ENCODE results near the gene MYO9A.
"Not testable (repeated sequence)": the region's sequence is repeated elsewhere in the genome, so short reads cannot be mapped to it uniquely, and the experiment has no call there.

Gene MYO9A

DNA sequence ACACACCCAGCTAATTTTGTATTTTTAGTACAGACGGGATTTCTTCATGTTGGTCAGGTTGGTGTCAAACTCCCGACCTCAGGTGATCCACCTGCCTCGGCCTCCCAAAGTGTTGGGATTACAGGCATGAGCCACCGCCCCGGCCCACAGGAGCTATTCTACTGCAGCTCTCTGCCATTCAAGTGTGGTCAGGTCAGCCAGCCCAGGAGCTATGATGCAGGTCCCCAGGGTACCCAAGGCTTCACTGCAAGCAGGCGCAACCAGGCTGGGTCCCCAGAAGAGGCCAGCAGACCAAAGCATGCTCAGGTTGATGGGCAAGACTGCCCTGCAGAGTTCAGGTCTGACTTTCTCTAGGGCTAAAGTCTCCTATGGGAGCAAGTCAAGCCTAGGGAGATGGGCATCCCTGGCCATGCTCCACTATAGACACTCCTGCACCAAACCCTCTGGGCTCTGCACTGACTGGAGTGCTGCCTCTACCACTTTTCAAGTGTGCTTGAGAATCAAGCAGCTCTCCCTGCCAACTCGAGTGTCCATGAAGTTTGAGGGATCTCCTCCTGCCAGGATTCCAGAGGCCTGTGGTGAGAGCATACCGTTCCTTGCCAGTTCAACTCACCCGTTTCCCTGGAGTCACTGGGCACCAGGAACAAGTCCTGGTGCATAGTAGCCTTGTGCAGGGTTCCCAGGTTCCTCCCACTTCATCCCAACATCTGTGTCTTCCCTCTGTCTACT, 30.9 kb downstream of the MYO9A start:
- no peak for DNase-seq

DNA sequence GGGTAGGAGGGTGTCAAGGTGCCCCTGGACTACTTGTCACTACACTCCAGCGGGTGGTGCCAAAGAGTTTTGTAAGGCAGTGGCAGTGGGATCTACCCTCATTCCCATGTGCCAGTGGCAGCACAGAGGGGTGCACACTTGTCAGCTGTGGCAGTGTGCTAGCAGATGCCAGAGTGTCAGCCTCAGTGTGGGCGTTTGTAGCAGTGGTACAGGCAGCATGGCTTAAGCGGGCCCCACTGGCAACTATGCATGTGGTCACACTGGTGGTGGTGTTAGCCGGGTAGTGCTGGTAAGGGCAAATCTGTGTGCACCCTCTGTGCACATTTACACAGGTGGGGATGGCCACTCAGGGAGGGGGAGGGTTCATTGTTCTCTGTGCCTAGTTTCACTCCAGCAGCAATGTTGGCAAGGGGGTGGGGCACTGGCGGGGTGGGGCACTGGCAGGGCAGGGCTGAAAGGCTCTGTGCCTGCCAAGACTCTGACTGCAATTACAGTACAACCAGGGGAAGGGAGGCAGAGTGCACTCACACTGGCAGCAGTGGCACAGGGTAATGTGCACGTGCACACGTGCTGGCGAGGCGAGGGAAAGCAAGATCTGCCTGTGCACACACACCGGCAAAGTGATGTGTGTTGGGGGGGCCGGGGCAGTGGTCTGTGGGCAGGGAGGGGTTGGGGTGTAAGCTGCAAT, 31.8 kb downstream of the MYO9A start:
- DNase-seq: no peak

DNA sequence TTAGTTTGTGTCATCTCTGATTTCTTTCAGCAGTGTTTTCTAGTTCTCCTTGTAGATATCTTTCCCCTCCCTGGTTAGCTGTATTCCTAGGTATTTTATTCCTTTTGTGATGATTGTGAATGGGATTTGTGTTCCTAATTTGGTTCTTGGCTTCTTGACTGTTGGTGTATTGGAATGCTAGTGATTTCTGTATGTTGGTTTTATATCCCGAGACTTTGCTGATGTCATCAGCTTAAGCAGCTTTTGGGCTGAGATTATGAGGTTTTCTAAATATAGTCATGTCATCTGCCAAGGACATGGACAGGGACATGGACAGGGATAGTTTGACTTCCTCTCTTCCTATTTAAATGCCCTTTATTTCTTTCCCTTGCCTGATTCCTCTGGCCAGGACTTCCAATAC, 35.8 kb downstream of the MYO9A start:
- peak; percentile 9 for DNase-seq

DNA sequence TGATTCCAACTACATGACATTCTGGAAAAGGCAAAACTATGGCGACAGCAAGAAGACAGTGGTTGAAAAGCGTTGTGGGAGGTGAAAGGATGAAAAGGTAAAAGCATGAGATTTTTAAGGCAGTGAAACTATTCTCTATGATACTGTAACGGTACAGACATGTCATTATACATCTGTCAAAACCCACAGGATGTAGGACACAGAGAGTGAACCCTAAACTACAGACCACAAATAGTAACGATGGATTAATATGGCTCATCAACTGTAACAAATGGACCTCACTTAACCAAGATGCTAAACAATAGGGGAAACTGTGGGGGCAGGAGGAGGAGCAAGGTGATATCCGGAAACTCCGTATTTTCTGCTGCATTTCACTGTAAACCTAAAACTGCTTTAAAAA, 39.1 kb downstream of the MYO9A start:
- DNase-seq: no peak

DNA sequence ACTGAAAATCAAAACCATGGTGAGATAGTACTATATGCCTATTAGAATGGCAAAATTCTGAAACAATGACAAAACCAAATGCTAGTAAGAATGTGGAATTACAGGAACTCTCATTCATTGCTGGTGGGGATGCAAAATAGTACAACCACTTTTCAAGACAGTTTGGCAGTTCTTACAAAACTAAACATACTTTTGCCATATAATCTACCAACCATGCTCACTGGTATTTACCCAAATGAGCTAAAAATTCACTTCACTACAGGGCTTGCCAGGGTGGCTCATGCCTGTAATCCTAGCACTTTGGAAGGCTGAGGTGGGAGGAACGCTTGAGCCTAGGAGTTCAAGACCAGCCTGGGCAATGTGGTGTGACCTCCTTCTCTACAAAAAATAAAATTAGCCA, 40.0 kb downstream of the MYO9A start:
- DNase-seq: no peak

DNA sequence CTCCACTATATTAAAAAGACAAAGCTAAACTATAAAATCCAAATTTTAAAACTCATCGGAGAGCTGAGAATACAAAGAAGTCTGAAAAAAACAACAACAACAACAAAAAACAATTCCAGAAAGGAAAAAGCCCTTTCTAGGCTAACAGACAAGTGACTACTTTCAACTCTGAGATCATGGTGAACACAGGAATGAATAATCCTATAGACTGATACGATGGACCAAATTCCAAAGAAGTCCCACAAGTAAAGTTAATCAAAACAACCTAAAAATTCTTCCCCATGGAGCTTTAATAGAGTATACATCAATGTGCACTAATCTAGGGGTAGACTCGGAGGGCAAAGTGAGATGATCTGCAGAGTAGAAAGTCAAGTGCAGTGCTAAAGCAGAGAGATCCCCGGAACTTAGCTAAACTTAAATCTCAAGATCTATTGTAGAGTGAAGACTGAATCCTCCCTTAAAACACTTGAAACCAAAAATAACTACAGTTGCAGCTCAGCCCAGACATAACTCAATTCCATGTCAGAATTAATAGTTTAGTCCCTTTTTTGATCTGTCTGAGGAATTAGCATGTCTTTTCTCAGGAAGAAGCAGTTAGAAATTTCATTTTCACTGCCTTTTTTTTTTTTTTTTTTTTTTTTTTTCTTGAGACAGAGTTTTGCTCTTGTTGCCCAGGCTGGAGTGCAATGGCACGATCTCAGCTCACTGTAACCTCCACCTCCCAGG, 43.5 kb downstream of the MYO9A start:
- DNase-seq: no peak

DNA sequence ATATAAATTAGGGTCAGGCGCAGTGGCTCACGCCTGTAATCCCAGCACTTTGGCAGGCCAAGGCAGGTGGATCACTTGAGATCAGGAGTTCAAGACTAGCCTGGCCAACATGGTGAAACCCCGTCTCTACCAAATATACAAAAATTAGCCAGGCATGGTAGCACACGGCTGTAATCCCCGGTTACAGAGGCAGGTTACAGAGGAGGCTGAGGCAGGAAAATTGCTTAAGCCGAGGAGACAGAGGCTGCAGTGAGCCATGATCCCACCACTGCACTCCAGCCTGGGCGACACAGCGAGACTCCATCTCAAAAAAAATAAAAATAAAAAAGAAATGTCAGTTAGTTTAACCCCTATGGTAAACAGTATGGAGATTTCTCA, 46.5 kb downstream of the MYO9A start:
- not testable (repeated sequence) for DNase-seq

DNA sequence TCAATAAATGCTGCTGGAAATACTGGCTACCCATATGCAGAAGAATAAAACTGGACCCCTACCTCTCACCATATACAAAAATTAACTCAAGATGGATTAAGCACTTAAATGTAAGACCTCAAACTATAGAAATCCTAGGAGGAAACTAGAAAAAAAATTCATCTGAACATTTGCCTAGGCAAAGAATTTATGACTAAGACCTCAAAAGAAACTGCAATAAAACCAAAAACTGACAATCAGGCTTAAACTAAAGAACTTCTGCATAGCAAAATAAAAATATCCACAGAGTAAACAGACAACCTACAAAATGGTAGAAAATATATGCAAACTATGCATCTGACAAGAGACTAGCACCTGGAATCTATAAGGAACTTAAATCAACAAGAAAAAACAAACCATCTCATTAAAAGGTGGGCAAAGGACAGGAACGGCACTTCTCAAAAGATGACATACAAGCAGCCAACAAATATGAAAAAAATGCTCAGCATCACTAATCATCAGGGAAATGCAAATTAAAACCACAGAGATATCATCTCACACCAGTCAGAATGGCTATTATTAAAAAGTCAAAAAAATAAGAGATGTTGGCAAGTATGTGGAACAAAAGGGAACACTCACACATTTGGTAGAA, 47.0 kb downstream of the MYO9A start:
- peak; percentile 8 for DNase-seq

DNA sequence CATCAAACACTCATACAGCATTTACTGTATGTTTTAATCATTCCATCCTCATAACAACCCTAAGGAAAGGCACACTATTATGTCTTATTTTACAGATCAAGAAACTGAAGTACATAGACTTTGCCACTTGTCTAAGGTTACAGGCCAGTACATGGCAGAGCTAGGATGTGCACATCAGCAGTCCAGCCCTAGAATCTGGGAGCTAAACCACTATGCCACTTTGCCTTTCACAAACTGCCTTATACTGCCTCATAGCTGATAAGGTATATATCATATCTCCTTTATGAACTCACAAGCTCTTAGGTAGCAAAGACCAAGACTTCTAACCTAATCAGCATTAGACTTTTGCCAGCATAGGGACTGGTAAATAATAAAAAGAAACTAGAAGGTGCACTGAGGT, 49.1 kb downstream of the MYO9A start:
- no peak for DNase-seq

DNA sequence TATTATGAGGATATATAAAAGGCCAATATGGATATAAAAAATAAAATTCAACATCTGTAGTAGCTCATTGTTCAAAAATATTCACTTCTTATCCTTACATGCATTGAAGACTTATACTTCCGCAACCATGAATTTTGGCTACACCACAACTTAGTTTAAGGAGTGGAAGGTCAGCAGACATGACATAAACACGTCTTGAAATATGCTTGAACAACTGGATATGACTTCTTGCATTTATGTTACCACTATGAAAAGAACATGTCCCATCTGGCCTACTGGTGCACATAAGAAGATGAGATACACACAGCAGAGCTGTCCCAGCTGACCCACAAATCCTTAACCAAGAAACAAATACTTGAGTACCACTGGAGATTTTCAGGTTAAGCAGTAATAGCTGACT, 52.1 kb downstream of the MYO9A start:
- no peak for DNase-seq

DNA sequence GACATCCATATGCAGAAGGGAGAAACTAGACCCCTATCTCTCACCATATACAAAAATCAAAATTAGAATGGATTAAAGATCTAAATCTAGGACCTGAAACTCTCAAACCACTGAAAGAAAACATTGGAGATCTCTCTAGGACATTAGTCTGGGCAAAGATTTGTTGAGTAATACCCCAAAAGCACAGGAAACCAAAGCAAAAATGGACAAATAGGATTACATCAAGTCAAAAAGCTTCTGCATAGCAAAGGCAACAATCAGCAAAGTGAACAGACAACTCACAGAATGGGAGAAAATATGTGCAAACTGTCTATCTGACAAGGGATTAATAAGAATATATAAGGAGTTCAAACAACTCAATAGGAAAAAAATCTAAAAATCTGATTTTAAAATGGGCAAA, 54.8 kb downstream of the MYO9A start:
- no peak for DNase-seq

DNA sequence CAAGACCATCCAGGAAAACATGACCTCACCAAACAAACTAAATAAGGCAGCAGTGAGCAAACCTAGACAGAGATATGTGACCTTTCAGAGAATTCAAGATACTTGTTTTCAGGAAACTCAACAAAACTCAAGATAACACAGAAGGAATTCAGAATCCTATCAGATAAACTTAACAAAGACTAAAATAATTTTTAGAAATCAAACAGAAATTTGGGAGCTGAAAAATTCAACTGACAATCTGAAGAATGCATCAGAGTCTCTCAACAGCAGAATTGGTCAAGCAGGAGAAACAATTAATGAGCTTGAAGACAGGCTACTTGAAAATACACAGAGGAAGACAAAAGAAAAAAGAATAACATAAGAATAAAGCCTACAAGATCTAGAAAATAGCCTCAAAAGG, 55.6 kb downstream of the MYO9A start:
- DNase-seq: no peak

DNA sequence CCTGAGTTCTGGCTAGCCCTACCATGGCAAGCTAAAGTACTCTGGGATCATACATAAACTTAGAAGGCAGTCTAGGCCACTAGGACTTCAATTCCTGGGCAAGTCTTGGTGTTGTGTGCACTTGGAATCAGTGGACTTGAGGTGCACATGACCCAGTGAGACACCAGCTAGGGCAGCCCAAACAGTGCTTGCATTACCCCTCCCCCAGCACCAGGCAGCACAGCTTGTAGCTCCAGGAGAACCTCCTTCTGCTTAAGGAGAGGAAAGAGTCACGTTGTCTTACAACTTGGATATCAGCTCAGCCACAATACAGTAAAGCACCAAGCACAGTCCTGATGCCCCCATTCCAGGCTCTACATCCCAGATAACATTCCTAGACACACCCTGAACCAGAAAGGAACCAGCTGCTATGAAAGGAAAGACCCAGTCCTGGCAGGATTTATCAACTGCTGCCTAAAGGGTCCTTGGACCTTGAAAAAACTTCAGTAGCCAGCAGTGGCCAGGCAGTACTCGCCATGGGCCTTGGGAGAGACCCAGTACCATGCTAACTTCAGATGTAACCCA, 57.2 kb downstream of the MYO9A start:
- DNase-seq: no peak

DNA sequence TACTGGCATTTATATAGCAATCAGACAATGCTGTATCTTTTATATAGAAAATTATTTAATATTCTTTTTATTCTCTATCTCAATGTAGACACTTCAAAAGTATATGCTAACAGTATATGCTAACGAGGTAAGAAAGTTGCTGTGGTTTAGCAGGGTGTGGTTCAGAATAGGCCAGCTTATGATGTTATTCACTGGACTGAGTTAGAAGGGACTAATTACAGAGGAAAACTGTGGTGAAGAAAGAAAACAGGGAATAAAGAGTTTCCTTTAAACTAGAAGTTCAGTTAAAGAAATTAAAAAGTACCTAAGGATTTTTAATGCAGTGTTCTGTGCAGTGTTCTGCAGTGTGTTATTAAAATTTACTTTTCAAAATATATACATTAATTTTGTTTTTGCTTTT, 59.4 kb downstream of the MYO9A start:
- no peak for DNase-seq

DNA sequence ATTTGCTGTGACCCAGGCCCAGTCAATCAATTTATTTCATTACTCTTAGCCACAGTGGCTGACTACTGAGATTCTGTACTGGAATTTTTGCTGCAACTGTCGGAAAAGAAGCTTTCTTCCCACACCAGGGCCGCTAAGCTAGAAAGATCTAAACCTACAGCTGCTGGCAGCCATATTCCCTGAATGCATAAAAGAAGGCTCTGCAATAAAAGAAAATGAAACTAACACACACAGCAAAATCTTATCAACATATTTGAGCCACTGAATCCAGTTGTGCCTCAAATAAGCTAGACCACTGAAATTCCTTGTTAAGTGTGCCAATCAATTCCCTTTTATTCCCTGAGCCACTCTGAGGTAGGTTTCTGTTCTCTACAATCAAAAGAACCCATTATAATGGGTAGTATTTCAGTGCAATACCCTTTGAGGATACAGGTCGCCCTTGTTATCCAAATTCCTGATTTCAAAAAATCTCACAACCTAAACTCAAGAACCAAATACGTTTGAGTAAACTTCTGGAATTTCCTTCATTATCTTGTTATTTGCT, 60.3 kb downstream of the MYO9A start:
- DNase-seq: no peak

DNA sequence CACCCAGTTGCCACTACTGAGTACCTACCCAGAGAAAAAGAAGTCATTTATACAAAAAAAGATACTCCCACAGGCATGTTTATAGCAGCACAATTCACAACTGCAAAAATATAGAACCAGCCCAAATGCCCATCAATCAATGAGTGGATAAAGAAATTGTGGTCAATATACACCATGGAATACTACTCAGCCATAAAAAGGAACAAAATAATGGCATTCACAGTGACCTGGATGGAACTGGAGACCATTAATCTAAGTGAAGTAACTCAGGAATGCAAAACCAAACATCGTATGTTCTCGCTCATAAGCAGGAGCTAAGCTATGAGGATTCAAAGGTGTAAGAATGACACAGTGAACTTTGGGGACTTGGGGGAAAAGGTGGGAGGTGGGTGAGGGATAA, 61.7 kb downstream of the MYO9A start:
- DNase-seq: not testable (repeated sequence)

DNA sequence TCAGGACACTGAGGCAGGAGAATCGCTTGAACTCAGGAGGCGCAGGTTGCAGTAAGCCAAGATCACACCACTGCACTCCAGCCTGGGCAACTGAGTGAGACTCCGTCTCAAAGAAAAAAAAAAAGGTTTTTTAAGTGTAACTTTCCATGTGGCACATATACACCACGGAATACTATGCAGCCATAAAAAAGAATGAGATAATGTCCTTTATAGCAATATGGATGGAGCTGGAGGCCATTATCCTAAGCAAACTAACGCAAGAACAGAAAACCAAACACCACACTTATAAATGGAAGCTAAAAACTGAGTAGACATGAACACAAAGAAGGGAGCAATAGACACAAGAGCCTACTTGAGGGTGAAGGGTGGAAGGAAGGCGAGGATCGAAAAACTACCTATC, 64.7 kb downstream of the MYO9A start:
- DNase-seq: not testable (repeated sequence)

DNA sequence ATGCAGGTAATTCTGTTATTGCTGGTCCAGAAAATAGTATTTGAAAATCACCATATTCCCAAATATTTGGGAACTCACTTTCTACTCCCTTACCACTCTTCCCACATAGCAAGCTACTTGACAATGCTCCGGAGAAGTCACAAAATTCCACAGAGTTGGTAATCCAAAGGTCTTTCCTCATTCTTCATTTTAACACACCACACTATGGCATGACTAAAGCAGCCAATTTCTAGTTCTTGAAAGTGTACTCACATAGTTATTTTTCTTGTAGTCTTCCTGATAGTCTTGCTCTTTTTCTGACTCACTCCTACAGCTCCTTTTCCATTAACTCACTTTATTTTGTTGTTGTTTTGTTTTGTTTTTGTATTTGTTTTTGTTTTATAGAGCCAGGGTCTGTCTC, 67.2 kb downstream of the MYO9A start:
- no peak for DNase-seq

DNA sequence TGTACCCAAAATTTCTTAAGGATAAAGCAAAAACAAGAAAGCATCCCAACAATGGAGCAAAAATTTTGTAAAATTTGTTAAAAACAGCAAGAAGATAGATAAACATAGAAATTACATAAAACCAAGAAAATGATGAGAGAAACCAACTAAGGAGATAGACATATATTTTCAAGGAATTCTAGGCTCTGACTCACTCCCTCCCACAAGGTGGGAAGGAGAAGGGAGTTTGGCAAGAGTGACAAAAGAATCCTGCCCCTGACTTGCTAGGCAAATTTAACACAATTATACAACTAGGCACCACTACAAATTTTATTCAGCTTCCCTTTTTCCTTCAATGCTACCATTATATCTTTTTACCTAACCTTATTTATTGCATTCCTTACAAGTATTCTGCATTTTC, 70.9 kb downstream of the MYO9A start:
- peak; percentile 14 for DNase-seq

DNA sequence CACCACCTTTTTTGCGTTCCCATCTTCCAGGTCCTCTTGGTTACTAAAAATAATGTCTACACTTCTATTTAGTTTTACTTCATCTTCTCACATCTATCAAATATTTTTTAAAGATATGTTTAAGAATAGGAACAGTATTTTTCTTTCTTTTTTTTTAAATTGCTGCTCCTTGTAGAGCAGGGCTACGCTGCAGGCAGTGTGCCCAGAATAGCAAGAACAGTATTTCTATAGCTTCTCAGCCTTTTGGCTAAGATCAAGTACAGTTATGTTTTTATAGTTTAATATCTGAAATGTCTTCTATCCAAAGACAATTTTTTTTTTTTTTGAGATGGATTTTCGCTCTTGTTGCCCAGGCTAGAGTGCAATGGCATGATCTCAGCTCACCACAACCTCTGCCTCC, 73.0 kb downstream of the MYO9A start:
- DNase-seq: no peak

DNA sequence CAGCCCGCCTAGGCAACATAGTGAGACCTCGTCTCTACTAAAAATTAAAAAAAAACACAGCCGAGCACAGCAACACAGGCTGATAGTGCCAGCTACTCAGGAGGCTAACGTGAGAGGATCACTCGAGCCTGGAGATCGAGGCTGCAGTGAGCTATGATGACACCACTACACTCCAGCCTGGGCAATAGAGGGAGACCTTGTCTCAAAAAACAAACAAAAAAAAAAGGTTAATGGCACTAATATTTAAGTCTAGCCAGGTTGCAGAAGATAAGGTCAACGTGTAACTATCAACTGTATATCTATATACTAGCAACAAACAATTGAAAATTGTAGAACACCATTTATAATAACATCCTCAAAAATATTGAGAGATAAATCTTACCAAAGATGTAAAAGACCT, 75.1 kb downstream of the MYO9A start:
- no peak for DNase-seq

DNA sequence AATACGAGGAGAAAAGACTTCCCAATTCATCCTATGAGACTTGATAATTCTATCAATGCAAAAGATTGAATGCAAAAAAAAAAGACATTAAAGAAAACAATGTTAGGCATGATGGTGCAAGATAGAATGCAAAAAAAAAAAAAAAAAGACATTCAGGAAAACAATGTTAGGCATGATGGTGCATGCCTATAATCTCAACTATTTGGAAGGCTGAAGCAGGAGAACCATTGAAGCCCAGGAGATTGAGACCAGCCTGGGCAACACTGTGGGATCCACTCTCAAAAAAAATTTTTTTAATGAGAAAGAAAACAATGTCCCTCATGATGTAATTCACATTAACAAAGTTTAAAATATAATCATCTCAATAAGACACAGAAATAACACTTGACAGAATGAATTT, 75.9 kb downstream of the MYO9A start:
- DNase-seq: no peak

DNA sequence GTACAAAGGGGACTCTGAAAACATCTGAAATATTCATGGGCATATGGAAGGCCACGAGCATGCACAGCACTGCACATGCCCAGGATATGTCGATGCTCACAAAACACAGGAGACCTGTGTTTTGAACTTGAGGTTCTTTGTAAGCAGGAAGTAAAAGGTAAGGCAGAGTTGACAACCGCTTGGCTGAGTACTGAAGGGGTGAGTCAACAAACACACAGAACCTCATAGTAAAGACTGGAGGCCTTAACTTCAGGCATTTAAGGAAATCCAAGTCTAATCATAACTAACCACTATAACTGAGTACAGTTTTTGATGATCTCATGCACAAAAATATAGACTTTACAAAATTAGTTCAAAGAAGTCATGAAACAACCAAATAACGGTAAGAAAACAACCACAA, 80.6 kb downstream of the MYO9A start:
- no peak for DNase-seq
